Loucy (cell line): ENCODE results near the gene EEFSEC.

Source experiments
- H2AFZ ChIP-seq: fragments of 200-600 bp; sonication (generic); 2 replicates; pipeline ENCODE4 v1.6.0; 2016; ENCODE audit warnings: antibody characterized with exemption, mild to moderate bottlenecking, low read length, moderate library complexity
- H3F3A ChIP-seq: fragments of 200-600 bp; 2 replicates; pipeline ENCODE4 v1.6.0; 2016; ENCODE audit warnings: antibody characterized with exemption, low read depth, mild to moderate bottlenecking
- H3K27me3 ChIP-seq: fragments of 200-600 bp; sonication (generic); 2 replicates; pipeline ENCODE4 v1.6.1; 2014; ENCODE audit warnings: low read length, mild to moderate bottlenecking; ENCODE audit not compliant: insufficient read depth, poor library complexity, severe bottlenecking
- H3K36me3 ChIP-seq: fragments of 200-600 bp; sonication (generic); 2 replicates; pipeline ENCODE4 v1.6.1; 2016; ENCODE audit warnings: low read length; ENCODE audit not compliant: insufficient read depth
- H3K4me1 ChIP-seq: fragments of 200-600 bp; sonication (generic); 2 replicates; pipeline ENCODE4 v1.5.1; 2014; ENCODE audit warnings: low read length, mild to moderate bottlenecking; ENCODE audit not compliant: insufficient read depth, poor library complexity, severe bottlenecking
- H3K4me2 ChIP-seq: fragments of 200-600 bp; sonication (generic); 2 replicates; pipeline ENCODE4 v1.6.0; 2014; ENCODE audit warnings: antibody characterized with exemption, low read length, low read depth, mild to moderate bottlenecking; ENCODE audit not compliant: poor library complexity, severe bottlenecking
- H3K4me3 ChIP-seq: fragments of 200-600 bp; sonication (generic); 2 replicates; pipeline ENCODE4 v1.5.1; 2014; ENCODE audit warnings: low read length, mild to moderate bottlenecking, mixed read lengths; ENCODE audit not compliant: poor library complexity, severe bottlenecking
- H3K79me2 ChIP-seq: fragments of 200-600 bp; sonication (generic); 2 replicates; pipeline ENCODE4 v1.6.1; 2014; ENCODE audit warnings: low read length; ENCODE audit not compliant: insufficient read depth
- H3K9ac ChIP-seq: fragments of 200-600 bp; sonication (generic); 2 replicates; pipeline ENCODE4 v1.6.0; 2014; ENCODE audit warnings: mild to moderate bottlenecking, low read depth, low read length, moderate library complexity; ENCODE audit not compliant: poor library complexity, severe bottlenecking
- H3K9me2 ChIP-seq: fragments of 200-600 bp; sonication (generic); replicated peaks from 2 replicates; pipeline ENCODE4 v1.6.1; 2016; ENCODE audit warnings: low read depth, low read length, mixed read lengths
- H3K9me3 ChIP-seq: fragments of 200-600 bp; sonication (generic); 2 replicates; pipeline ENCODE4 v1.6.1; 2014; ENCODE audit warnings: mild to moderate bottlenecking, antibody characterized with exemption, low read length, low read depth; ENCODE audit not compliant: insufficient read depth
- H4K20me1 ChIP-seq: fragments of 200-600 bp; sonication (generic); 2 replicates; pipeline ENCODE4 v1.6.0; 2014; ENCODE audit warnings: antibody characterized with exemption, low read length, mild to moderate bottlenecking; ENCODE audit not compliant: insufficient read depth, poor library complexity, severe bottlenecking
- CTCF ChIP-seq: fragments of 200-600 bp; sonication (generic); conservative IDR thresholded peaks from 2 replicates; pipeline ENCODE4 v1.5.1; 2014; ENCODE audit warnings: mild to moderate bottlenecking, antibody characterized with exemption, low read length
- EZH2phosphoT487 ChIP-seq: fragments of 200-600 bp; IDR thresholded peaks from 2 replicates; pipeline ENCODE4 v1.6.1; 2018; ENCODE audit warnings: antibody characterized with exemption, mild to moderate bottlenecking, moderate library complexity, borderline replicate concordance

EEFSEC gene

GRCh38 chr3:128128251-128128650, 25.0 kb upstream of the EEFSEC start:
- TF ChIP-seq EZH2phosphoT487 (no peak), CTCF (no peak)
- no peak overlapping the region for H2AFZ ChIP-seq

GRCh38 chr3:128131897-128132646, 21.2 kb upstream of the EEFSEC start:
- no peaks in the 10 kb centered on the region for H4K20me1 ChIP-seq
- TF ChIP-seq CTCF: no peak
- no peak for TF ChIP-seq EZH2phosphoT487
- no peaks in the 10 kb centered on the region for H3K4me1 ChIP-seq
- no peaks in the 10 kb centered on the region for H3K9me2 ChIP-seq
- no peaks in the 10 kb centered on the region for H3K79me2 ChIP-seq
- H3K4me2 ChIP-seq: no peak overlapping the region
- no peak overlapping the region for H3K4me3 ChIP-seq
- no peak overlapping the region for H2AFZ ChIP-seq
- H3K27me3 ChIP-seq: peaks cover 22% of the 10 kb centered on the region
- H3K9me3 ChIP-seq: no peaks in the 10 kb centered on the region
- H3F3A ChIP-seq: no peaks in the 10 kb centered on the region
- H3K36me3 ChIP-seq: no peaks in the 10 kb centered on the region
- no peak overlapping the region for H3K9ac ChIP-seq

More at GRCh38 chr3:128128251-128128650, 25.0 kb upstream of the EEFSEC start:
- H3K4me3 ChIP-seq: no peak overlapping the region
- peaks cover 42% of the 10 kb centered on the region for H3K27me3 ChIP-seq
- no peaks in the 10 kb centered on the region for H3K9me3 ChIP-seq
- no peak overlapping the region for H3K4me2 ChIP-seq
- H3K79me2 ChIP-seq: peaks cover 4% of the 10 kb centered on the region
- peaks cover 3% of the 10 kb centered on the region for H4K20me1 ChIP-seq
- H3F3A ChIP-seq: no peaks in the 10 kb centered on the region
- H3K4me1 ChIP-seq: peaks cover 6% of the 10 kb centered on the region
- H3K36me3 ChIP-seq: no peaks in the 10 kb centered on the region
- no peak overlapping the region for H3K9ac ChIP-seq
- no peaks in the 10 kb centered on the region for H3K9me2 ChIP-seq

- H3K79me2 ChIP-seq: no peaks in the 10 kb centered on the region
- TF ChIP-seq CTCF (peak; percentile 81), EZH2phosphoT487 (no peak)
- H3K9me2 ChIP-seq: no peaks in the 10 kb centered on the region
- H2AFZ ChIP-seq: no peak overlapping the region
- H3K4me1 ChIP-seq: no peaks in the 10 kb centered on the region
- H3K27me3 ChIP-seq: peaks cover 12% of the 10 kb centered on the region
- H3K36me3 ChIP-seq: no peaks in the 10 kb centered on the region
- H3K4me3 ChIP-seq: no peak overlapping the region
- no peaks in the 10 kb centered on the region for H4K20me1 ChIP-seq
- no peak overlapping the region for H3K9ac ChIP-seq
- H3F3A ChIP-seq: no peaks in the 10 kb centered on the region
- H3K9me3 ChIP-seq: no peaks in the 10 kb centered on the region
- H3K4me2 ChIP-seq: no peak overlapping the region
Measured at GRCh38 chr3:128133273-128133883, 19.9 kb upstream of the EEFSEC start.
